HG02798 (cell line): ENCODE data around the gene PPM1H.

ENCODE experiments used
- ATAC-seq: cut with Tn5 transposase; IDR thresholded peaks from one replicate; pipeline ENCODE4 v1.9.1; 2021; ENCODE audit warnings: mild to moderate bottlenecking; ENCODE audit not compliant: unreplicated experiment, poor library complexity

Gene PPM1H

GRCh38 chr12:62659453-62660295 is 275.3 kb downstream of the PPM1H start:
- no peak for ATAC-seq

GRCh38 chr12:62658910-62659309 is 276.0 kb downstream of the PPM1H start:
- ATAC-seq: no peak

- ATAC-seq: no peak
Observed at GRCh38 chr12:62657363-62657632, 277.7 kb downstream of the PPM1H start.

- ATAC-seq: no peak
Observed at GRCh38 chr12:62656591-62657362, 278.2 kb downstream of the PPM1H start.

GRCh38 chr12:62655666-62656151 is 279.2 kb downstream of the PPM1H start:
- ATAC-seq: no peak

GRCh38 chr12:62654326-62655241 is 280.4 kb downstream of the PPM1H start:
- ATAC-seq: no peak

GRCh38 chr12:62653740-62654139 is 281.2 kb downstream of the PPM1H start:
- ATAC-seq: no peak

- ATAC-seq: no peak
Observed at GRCh38 chr12:62653304-62653703, 281.6 kb downstream of the PPM1H start.

- ATAC-seq: no peak
Observed at GRCh38 chr12:62651138-62651537, 283.8 kb downstream of the PPM1H start.

GRCh38 chr12:62649412-62650138 is 285.4 kb downstream of the PPM1H start:
- ATAC-seq: no peak

GRCh38 chr12:62647586-62647985 is 287.4 kb downstream of the PPM1H start:
- no peak for ATAC-seq

GRCh38 chr12:62646566-62646965 is 288.4 kb downstream of the PPM1H start:
- no peak for ATAC-seq

GRCh38 chr12:62643486-62643885 is 291.5 kb downstream of the PPM1H start:
- no peak for ATAC-seq

GRCh38 chr12:62642486-62642885 is 292.5 kb downstream of the PPM1H start:
- no peak for ATAC-seq

GRCh38 chr12:62640910-62641448 is 294.0 kb downstream of the PPM1H start:
- peak; percentile 91 for ATAC-seq

- no peak for ATAC-seq
Observed at GRCh38 chr12:62637679-62638078, 297.3 kb downstream of the PPM1H start.

GRCh38 chr12:62635649-62636048 is 299.3 kb downstream of the PPM1H start:
- ATAC-seq: no peak

GRCh38 chr12:62632411-62632918 is 302.5 kb downstream of the PPM1H start:
- ATAC-seq: peak; percentile 46
